Mesothelial cell of epicardium (in vitro differentiated cells): ENCODE data around the gene SIT1. TPM values are rescaled to one million over a fixed set of nuclear protein-coding genes. Genes with fewer than 3 reads are reported as not detected.

Experiments used
- DNase-seq, 2 experiments: peaks; one replicate each; pipeline ENCODE4 v3.0.0; 2021; ENCODE audit warnings: low spot score in 2 of 2; ENCODE audit not compliant: unreplicated experiment in 2 of 2
- H3K27ac Mint-ChIP-seq: 2 replicates; pipeline ENCODE4 v1.8.0; 2021; ENCODE audit warnings: mixed read lengths
- H3K27me3 Mint-ChIP-seq: 2 replicates; pipeline ENCODE4 v1.8.0; 2021; ENCODE audit warnings: low read depth, mixed read lengths
- H3K36me3 Mint-ChIP-seq: 2 replicates; pipeline ENCODE4 v1.8.0; 2021; ENCODE audit warnings: mixed read lengths
- H3K4me1 Mint-ChIP-seq: 2 replicates; pipeline ENCODE4 v1.8.0; 2021; ENCODE audit warnings: mixed read lengths
- H3K4me3 Mint-ChIP-seq: 2 replicates; pipeline ENCODE4 v1.8.0; 2021; ENCODE audit warnings: mild to moderate bottlenecking, moderate library complexity, mixed read lengths
- H3K9me3 Mint-ChIP-seq: 2 replicates; pipeline ENCODE4 v1.8.0; 2021; ENCODE audit warnings: mixed read lengths
- total RNA-seq: library from RNA; stranded (reverse); gene quantifications from 3 replicates; pipeline ENCODE4 v1.2.1, GENCODE V29; 2021
- TF ChIP-seq, protein P1 (sequence below): fragments of 200-600 bp; sonication (generic); IDR thresholded peaks from one replicate; pipeline ENCODE4 v1.5.0; 2021; ENCODE audit warnings: antibody characterized with exemption; ENCODE audit not compliant: unreplicated experiment

SIT1 gene, protein sequence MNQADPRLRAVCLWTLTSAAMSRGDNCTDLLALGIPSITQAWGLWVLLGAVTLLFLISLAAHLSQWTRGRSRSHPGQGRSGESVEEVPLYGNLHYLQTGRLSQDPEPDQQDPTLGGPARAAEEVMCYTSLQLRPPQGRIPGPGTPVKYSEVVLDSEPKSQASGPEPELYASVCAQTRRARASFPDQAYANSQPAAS
- not detected in 3 replicates for total RNA-seq

GRCh38 chr9:35650341-35651158 lies at the start of gene SIT1:
Gene SIT1 (minus strand): TSS chr9:35650931. CDS start chr9:35650853, 78 bp downstream.
- Mint-ChIP-seq H3K27ac (no peak within 1 kb of the TSS), H3K27me3 (no peaks in the 10 kb centered on the region), H3K4me3 (no peak within 1 kb of the TSS), H3K36me3 (no peaks in the 10 kb centered on the region), H3K4me1 (peaks cover 11% of the 10 kb centered on the region), H3K9me3 (no peaks in the 10 kb centered on the region)
- no peak for DNase-seq
- TF ChIP-seq, protein P1, sequence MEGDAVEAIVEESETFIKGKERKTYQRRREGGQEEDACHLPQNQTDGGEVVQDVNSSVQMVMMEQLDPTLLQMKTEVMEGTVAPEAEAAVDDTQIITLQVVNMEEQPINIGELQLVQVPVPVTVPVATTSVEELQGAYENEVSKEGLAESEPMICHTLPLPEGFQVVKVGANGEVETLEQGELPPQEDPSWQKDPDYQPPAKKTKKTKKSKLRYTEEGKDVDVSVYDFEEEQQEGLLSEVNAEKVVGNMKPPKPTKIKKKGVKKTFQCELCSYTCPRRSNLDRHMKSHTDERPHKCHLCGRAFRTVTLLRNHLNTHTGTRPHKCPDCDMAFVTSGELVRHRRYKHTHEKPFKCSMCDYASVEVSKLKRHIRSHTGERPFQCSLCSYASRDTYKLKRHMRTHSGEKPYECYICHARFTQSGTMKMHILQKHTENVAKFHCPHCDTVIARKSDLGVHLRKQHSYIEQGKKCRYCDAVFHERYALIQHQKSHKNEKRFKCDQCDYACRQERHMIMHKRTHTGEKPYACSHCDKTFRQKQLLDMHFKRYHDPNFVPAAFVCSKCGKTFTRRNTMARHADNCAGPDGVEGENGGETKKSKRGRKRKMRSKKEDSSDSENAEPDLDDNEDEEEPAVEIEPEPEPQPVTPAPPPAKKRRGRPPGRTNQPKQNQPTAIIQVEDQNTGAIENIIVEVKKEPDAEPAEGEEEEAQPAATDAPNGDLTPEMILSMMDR: no peak

- no peaks in the 10 kb centered on the region for H3K9me3 Mint-ChIP-seq
- no peaks in the 10 kb centered on the region for H3K4me1 Mint-ChIP-seq
- DNase-seq: no peak
- TF ChIP-seq, protein P1: no peak
- no peak overlapping the region for H3K27ac Mint-ChIP-seq
- no peak overlapping the region for H3K4me3 Mint-ChIP-seq
- H3K27me3 Mint-ChIP-seq: no peaks in the 10 kb centered on the region
- peaks cover 34% of the 10 kb centered on the region for H3K36me3 Mint-ChIP-seq
Observed at GRCh38 chr9:35700031-35700430, 49.3 kb upstream of the SIT1 start.

GRCh38 chr9:35698231-35698630 lies 47.5 kb upstream of the SIT1 start:
- DNase-seq: no peak
- peaks cover 21% of the 10 kb centered on the region for H3K36me3 Mint-ChIP-seq
- no peaks in the 10 kb centered on the region for H3K4me1 Mint-ChIP-seq
- no peaks in the 10 kb centered on the region for H3K27me3 Mint-ChIP-seq
- H3K9me3 Mint-ChIP-seq: no peaks in the 10 kb centered on the region
- no peak overlapping the region for H3K4me3 Mint-ChIP-seq
- H3K27ac Mint-ChIP-seq: no peak overlapping the region
- TF ChIP-seq, protein P1: no peak

- Mint-ChIP-seq H3K4me3 (no peak overlapping the region), H3K9me3 (no peaks in the 10 kb centered on the region), H3K4me1 (no peaks in the 10 kb centered on the region), H3K27ac (peak overlapping the region; percentile 48), H3K36me3 (peaks cover 15% of the 10 kb centered on the region), H3K27me3 (no peaks in the 10 kb centered on the region)
- TF ChIP-seq, protein P1: no peak
- DNase-seq: no peak
Observed at GRCh38 chr9:35697486-35697885, 46.8 kb upstream of the SIT1 start.

DNA sequence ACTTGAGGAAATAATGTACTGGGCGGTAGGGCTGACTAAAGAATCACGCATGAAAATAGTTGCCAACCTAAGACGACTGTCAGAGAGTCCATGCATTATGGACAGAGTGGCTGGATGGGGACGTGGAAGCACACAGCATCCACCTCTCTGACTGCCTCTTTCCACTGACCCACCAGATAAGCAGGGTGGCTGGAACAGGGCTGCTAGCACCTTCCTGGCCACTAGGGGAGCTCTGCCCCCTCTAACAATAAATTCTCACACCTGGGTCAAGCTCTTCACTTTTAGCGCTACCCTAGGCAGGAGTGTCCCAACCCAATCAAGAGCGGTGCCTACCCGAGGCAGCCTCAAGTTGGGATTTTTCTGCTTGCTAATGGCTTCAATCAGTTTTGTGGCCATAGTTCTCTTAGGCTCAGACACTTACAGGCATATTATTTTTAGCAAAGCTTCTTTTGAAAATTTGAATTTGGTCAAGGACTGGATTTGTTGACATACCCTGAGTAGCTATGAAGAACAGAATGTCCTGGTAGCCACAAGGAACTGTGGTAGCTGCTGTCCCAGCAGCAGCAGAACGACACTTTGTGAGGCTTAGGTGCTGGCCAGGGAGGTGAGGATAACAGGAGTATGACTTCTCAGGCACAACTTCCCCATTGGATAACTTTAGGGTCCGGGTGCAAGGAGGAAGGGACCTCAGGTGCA lies 45.9 kb upstream of the SIT1 start:
- DNase-seq: peak in 1 of 2 experiments; percentile 70
- Mint-ChIP-seq H3K36me3 (peaks cover 15% of the 10 kb centered on the region), H3K9me3 (no peaks in the 10 kb centered on the region), H3K27ac (peak overlapping the region; percentile 30), H3K4me1 (peaks cover 4% of the 10 kb centered on the region), H3K27me3 (no peaks in the 10 kb centered on the region), H3K4me3 (no peak overlapping the region)
- TF ChIP-seq, protein P1: peak; percentile 75
